CD4-positive, alpha-beta T cell treated with Interferon gamma for 1 hour (primary cell): ENCODE results near the gene LGALS14.
"Not testable (repeated sequence)": the region's sequence is repeated elsewhere in the genome, so short reads cannot be mapped to it uniquely, and the experiment has no call there.

ENCODE experiments used
- DNase-seq: peaks from one replicate; pipeline ENCODE4 v3.0.0-alpha.2; 2020

The LGALS14 gene

GRCh38 chr19:39698535-39698934, 5.7 kb upstream of the LGALS14 start:
- DNase-seq: no peak

GRCh38 chr19:39701291-39701690, 3.0 kb upstream of the LGALS14 start:
- DNase-seq: no peak

GRCh38 chr19:39705578-39706188, 1.4 kb downstream of the LGALS14 start:
- DNase-seq: peak; percentile 9

- no peak for DNase-seq
Observed at GRCh38 chr19:39708594-39708993, 4.3 kb downstream of the LGALS14 start.

- no peak for DNase-seq
Observed at GRCh38 chr19:39709026-39709872, 5.0 kb downstream of the LGALS14 start.

- DNase-seq: no peak
Observed at GRCh38 chr19:39710333-39710890, 6.1 kb downstream of the LGALS14 start.

GRCh38 chr19:39720144-39720543, 15.9 kb downstream of the LGALS14 start:
- not testable (repeated sequence) for DNase-seq

- no peak for DNase-seq
Observed at GRCh38 chr19:39725995-39726394, 21.7 kb downstream of the LGALS14 start.

GRCh38 chr19:39727070-39727800, 23.0 kb downstream of the LGALS14 start:
- DNase-seq: no peak

- DNase-seq: no peak
Observed at GRCh38 chr19:39728040-39728439, 23.8 kb downstream of the LGALS14 start.

GRCh38 chr19:39729594-39729993, 25.3 kb downstream of the LGALS14 start:
- DNase-seq: no peak

- DNase-seq: no peak
Observed at GRCh38 chr19:39731685-39732084, 27.4 kb downstream of the LGALS14 start.

GRCh38 chr19:39733841-39734240, 29.6 kb downstream of the LGALS14 start:
- no peak for DNase-seq

- DNase-seq: no peak
Observed at GRCh38 chr19:39735688-39736087, 31.4 kb downstream of the LGALS14 start.

GRCh38 chr19:39736088-39736487, 31.8 kb downstream of the LGALS14 start:
- no peak for DNase-seq

- no peak for DNase-seq
Observed at GRCh38 chr19:39737351-39737750, 33.1 kb downstream of the LGALS14 start.

- DNase-seq: no peak
Observed at GRCh38 chr19:39737891-39738290, 33.6 kb downstream of the LGALS14 start, which contains the start of gene CLC. Gene CLC, minus strand, starts transcription at chr19:39738029. Its CDS starts 77 bp downstream, at chr19:39737952.

GRCh38 chr19:39738814-39739213, 34.5 kb downstream of the LGALS14 start:
- DNase-seq: no peak

- DNase-seq: no peak
Observed at GRCh38 chr19:39740395-39740794, 36.1 kb downstream of the LGALS14 start.

GRCh38 chr19:39745643-39746042, 41.4 kb downstream of the LGALS14 start:
- no peak for DNase-seq

- DNase-seq: no peak
Observed at GRCh38 chr19:39746836-39747529, 42.7 kb downstream of the LGALS14 start.

- DNase-seq: no peak
Observed at GRCh38 chr19:39749981-39750380, 45.7 kb downstream of the LGALS14 start.

GRCh38 chr19:39752390-39752789, 48.1 kb downstream of the LGALS14 start:
- DNase-seq: no peak
